Fibroblast of peridontal ligament (primary cell): Measurements from ENCODE around the gene CD93.

Experiments used
- DNase-seq: peaks from one replicate; pipeline ENCODE4 v3.0.0-alpha.2; 2010; ENCODE audit errors: extremely low read depth

CD93 gene

GRCh38 chr20:23099791-23100719 is 13.9 kb upstream of the CD93 start:
- no peak for DNase-seq

- no peak for DNase-seq
Observed at GRCh38 chr20:23097636-23098580, 11.8 kb upstream of the CD93 start.

GRCh38 chr20:23096986-23097520 is 10.9 kb upstream of the CD93 start:
- DNase-seq, result no peak

- no peak for DNase-seq
Observed at GRCh38 chr20:23096097-23096496, 10.0 kb upstream of the CD93 start.

GRCh38 chr20:23095499-23095898 is 9.4 kb upstream of the CD93 start:
- DNase-seq, result no peak

GRCh38 chr20:23094927-23095326 is 8.8 kb upstream of the CD93 start:
- DNase-seq, result peak; percentile 9

- no peak for DNase-seq
Observed at GRCh38 chr20:23094213-23094896, 8.2 kb upstream of the CD93 start.

GRCh38 chr20:23093613-23094012 is 7.5 kb upstream of the CD93 start:
- no peak for DNase-seq

- no peak for DNase-seq
Observed at GRCh38 chr20:23092861-23093495, 6.9 kb upstream of the CD93 start.

GRCh38 chr20:23092384-23092756 is 6.2 kb upstream of the CD93 start:
- DNase-seq, result no peak

GRCh38 chr20:23091721-23092383 is 5.7 kb upstream of the CD93 start:
- DNase-seq, result no peak

- DNase-seq, result no peak
Observed at GRCh38 chr20:23090878-23091277, 4.8 kb upstream of the CD93 start.

- DNase-seq, result no peak
Observed at GRCh38 chr20:23090147-23090546, 4.0 kb upstream of the CD93 start.

- no peak for DNase-seq
Observed at GRCh38 chr20:23088866-23089265, 2.7 kb upstream of the CD93 start.

- no peak for DNase-seq
Observed at GRCh38 chr20:23087587-23088251, 1.6 kb upstream of the CD93 start.

- no peak for DNase-seq
Observed at GRCh38 chr20:23086931-23087411, 847 bp upstream of the CD93 start.

- DNase-seq, result no peak
Observed at GRCh38 chr20:23085436-23086055, 578 bp downstream of the CD93 start.

GRCh38 chr20:23084845-23085365 is 1.2 kb downstream of the CD93 start:
- DNase-seq, result no peak

- no peak for DNase-seq
Observed at GRCh38 chr20:23084282-23084844, 1.8 kb downstream of the CD93 start.
